Activated naive CD8-positive, alpha-beta T cell treated with anti-CD3 and anti-CD28 coated beads, Interleukin-2, amount 10 ng/mL, durations not matched to agents 7 days and 5 days (primary cell): ENCODE data around the gene PRR32. TPM values are rescaled to one million over a fixed set of nuclear protein-coding genes. Genes with fewer than 3 reads are reported as not detected.
"Not testable (repeated sequence)": the region's sequence is repeated elsewhere in the genome, so short reads cannot be mapped to it uniquely, and the experiment has no call there.

Experiments
- ATAC-seq: fragments of 150-1000 bp; cut with Tn5 transposase; one replicate; pipeline ENCODE4 v1.10.0; 2021; ENCODE audit warnings: low read depth, moderate library complexity
- POLR2A ChIA-PET: fragments of 350-600 bp; sonication (Branson Sonifier 250); formaldehyde crosslinking; loops from one replicate; lab custom pipeline; 2021; ENCODE audit warnings: antibody characterized with exemption; lab: Charles Lee
- DNase-seq: peaks from one replicate; pipeline ENCODE4 v3.0.0; 2021
- H3K27ac Mint-ChIP-seq: one replicate; pipeline ENCODE4 v1.8.0; 2022; ENCODE audit warnings: mild to moderate bottlenecking, mixed read lengths
- H3K27me3 Mint-ChIP-seq: one replicate; pipeline ENCODE4 v1.8.0; 2022; ENCODE audit warnings: mild to moderate bottlenecking, moderate library complexity, mixed read lengths
- H3K36me3 Mint-ChIP-seq: one replicate; pipeline ENCODE4 v1.8.0; 2021; ENCODE audit warnings: mild to moderate bottlenecking, mixed read lengths
- H3K4me1 Mint-ChIP-seq: one replicate; pipeline ENCODE4 v1.8.0; 2021; ENCODE audit warnings: mixed read lengths
- H3K4me3 Mint-ChIP-seq: one replicate; pipeline ENCODE4 v1.8.0; 2022; ENCODE audit warnings: mild to moderate bottlenecking, moderate library complexity, mixed read lengths
- H3K9me3 Mint-ChIP-seq: one replicate; pipeline ENCODE4 v1.8.0; 2021; ENCODE audit warnings: mixed read lengths
- total RNA-seq, 2 experiments: library from RNA; stranded (reverse); gene quantifications; one replicate each; pipeline ENCODE4 v1.2.3, GENCODE V29; 2021

Gene PRR32
- total RNA-seq, result not detected

- POLR2A ChIA-PET, result no interaction called here
- no peaks in the 10 kb centered on the region for H3K4me1 Mint-ChIP-seq
- no peaks in the 10 kb centered on the region for H3K36me3 Mint-ChIP-seq
- H3K27me3 Mint-ChIP-seq, result no peaks in the 10 kb centered on the region
- H3K27ac Mint-ChIP-seq, result no peak within 1 kb of the TSS
- no peak within 1 kb of the TSS for H3K4me3 Mint-ChIP-seq
- ATAC-seq (no peak), DNase-seq (no peak)
- no peaks in the 10 kb centered on the region for H3K9me3 Mint-ChIP-seq
These were observed at the start of gene PRR32 for GRCh38 chrX:126819429-126819828. TSS of gene PRR32 (plus strand) at chrX:126819729. CDS start at chrX:126819844, 115 bp downstream.

- no peaks in the 10 kb centered on the region for H3K4me1 Mint-ChIP-seq
- no peak overlapping the region for H3K4me3 Mint-ChIP-seq
- H3K36me3 Mint-ChIP-seq, result no peaks in the 10 kb centered on the region
- H3K27ac Mint-ChIP-seq, result no peak overlapping the region
- DNase-seq (no peak), ATAC-seq (no peak)
- H3K9me3 Mint-ChIP-seq, result no peaks in the 10 kb centered on the region
- POLR2A ChIA-PET, result no interaction called here
- H3K27me3 Mint-ChIP-seq, result no peaks in the 10 kb centered on the region
These were observed 49.4 kb upstream of the PRR32 start for GRCh38 chrX:126770179-126770578.

- POLR2A ChIA-PET, result no interaction called here
- Mint-ChIP-seq H3K27me3 (no peaks in the 10 kb centered on the region), H3K9me3 (no peaks in the 10 kb centered on the region), H3K4me3 (no peak overlapping the region), H3K27ac (no peak overlapping the region), H3K36me3 (no peaks in the 10 kb centered on the region), H3K4me1 (no peaks in the 10 kb centered on the region)
- DNase-seq (no peak), ATAC-seq (no peak)
These were observed 34.0 kb upstream of the PRR32 start for GRCh38 chrX:126785539-126785938.

- no peaks in the 10 kb centered on the region for H3K9me3 Mint-ChIP-seq
- no peaks in the 10 kb centered on the region for H3K36me3 Mint-ChIP-seq
- POLR2A ChIA-PET, result no interaction called here
- no peak for ATAC-seq
- no peaks in the 10 kb centered on the region for H3K4me1 Mint-ChIP-seq
- no peaks in the 10 kb centered on the region for H3K27me3 Mint-ChIP-seq
- no peak overlapping the region for H3K4me3 Mint-ChIP-seq
- no peak for DNase-seq
- no peak overlapping the region for H3K27ac Mint-ChIP-seq
These were observed 20.5 kb upstream of the PRR32 start for GRCh38 chrX:126799059-126799458.

GRCh38 chrX:126806784-126807183 lies 12.7 kb upstream of the PRR32 start:
- H3K36me3 Mint-ChIP-seq, H3K27me3 Mint-ChIP-seq, H3K4me1 Mint-ChIP-seq, H3K4me3 Mint-ChIP-seq, POLR2A ChIA-PET, H3K9me3 Mint-ChIP-seq, H3K27ac Mint-ChIP-seq, DNase-seq, ATAC-seq: not testable (repeated sequence)

GRCh38 chrX:126815806-126816205 lies 3.7 kb upstream of the PRR32 start:
- DNase-seq (no peak), ATAC-seq (no peak)
- Mint-ChIP-seq H3K9me3 (no peaks in the 10 kb centered on the region), H3K4me3 (no peak overlapping the region), H3K27ac (no peak overlapping the region), H3K27me3 (no peaks in the 10 kb centered on the region), H3K36me3 (no peaks in the 10 kb centered on the region), H3K4me1 (no peaks in the 10 kb centered on the region)
- POLR2A ChIA-PET, result no interaction called here

GRCh38 chrX:126820700-126821420 lies 1.3 kb downstream of the PRR32 start:
- ATAC-seq, result no peak
- H3K27ac Mint-ChIP-seq, result no peak overlapping the region

GRCh38 chrX:126824338-126825007 lies 4.9 kb downstream of the PRR32 start:
- no peak overlapping the region for H3K27ac Mint-ChIP-seq
- H3K4me3 Mint-ChIP-seq, result no peak overlapping the region
- ATAC-seq, result no peak
- no peak for DNase-seq
- POLR2A ChIA-PET, result no interaction called here
- H3K27me3 Mint-ChIP-seq, result no peaks in the 10 kb centered on the region
- no peaks in the 10 kb centered on the region for H3K36me3 Mint-ChIP-seq
- no peaks in the 10 kb centered on the region for H3K4me1 Mint-ChIP-seq
- no peaks in the 10 kb centered on the region for H3K9me3 Mint-ChIP-seq

More at GRCh38 chrX:126820700-126821420, 1.3 kb downstream of the PRR32 start:
- no peaks in the 10 kb centered on the region for H3K36me3 Mint-ChIP-seq
- H3K9me3 Mint-ChIP-seq, result no peaks in the 10 kb centered on the region
- no peaks in the 10 kb centered on the region for H3K27me3 Mint-ChIP-seq
- no peaks in the 10 kb centered on the region for H3K4me1 Mint-ChIP-seq
- POLR2A ChIA-PET, result no interaction called here
- H3K4me3 Mint-ChIP-seq, result no peak overlapping the region
- no peak for DNase-seq

- no peak overlapping the region for H3K27ac Mint-ChIP-seq
- DNase-seq, result no peak
- POLR2A ChIA-PET, result no interaction called here
- no peak for ATAC-seq
- no peaks in the 10 kb centered on the region for H3K27me3 Mint-ChIP-seq
- no peaks in the 10 kb centered on the region for H3K4me1 Mint-ChIP-seq
- no peaks in the 10 kb centered on the region for H3K36me3 Mint-ChIP-seq
- no peak overlapping the region for H3K4me3 Mint-ChIP-seq
- H3K9me3 Mint-ChIP-seq, result no peaks in the 10 kb centered on the region
These were observed 6.2 kb downstream of the PRR32 start for GRCh38 chrX:126825566-126826193.

GRCh38 chrX:126836186-126836585 lies 16.7 kb downstream of the PRR32 start:
- Mint-ChIP-seq H3K9me3 (no peaks in the 10 kb centered on the region), H3K4me3 (no peak overlapping the region), H3K27me3 (no peaks in the 10 kb centered on the region), H3K4me1 (no peaks in the 10 kb centered on the region), H3K36me3 (no peaks in the 10 kb centered on the region), H3K27ac (no peak overlapping the region)
- no peak for DNase-seq
- no peak for ATAC-seq
- POLR2A ChIA-PET, result no interaction called here

- Mint-ChIP-seq H3K9me3 (no peaks in the 10 kb centered on the region), H3K4me3 (no peak overlapping the region), H3K27ac (no peak overlapping the region), H3K27me3 (no peaks in the 10 kb centered on the region), H3K4me1 (no peaks in the 10 kb centered on the region), H3K36me3 (no peaks in the 10 kb centered on the region)
- no peak for ATAC-seq
- POLR2A ChIA-PET, result no interaction called here
- no peak for DNase-seq
These were observed 27.6 kb downstream of the PRR32 start for GRCh38 chrX:126847143-126847542.

GRCh38 chrX:126855839-126856524 lies 36.5 kb downstream of the PRR32 start:
- POLR2A ChIA-PET, result no interaction called here
- DNase-seq (no peak), ATAC-seq (no peak)
- Mint-ChIP-seq H3K27me3 (no peaks in the 10 kb centered on the region), H3K4me3 (no peak overlapping the region), H3K9me3 (no peaks in the 10 kb centered on the region), H3K27ac (no peak overlapping the region), H3K36me3 (no peaks in the 10 kb centered on the region), H3K4me1 (no peaks in the 10 kb centered on the region)
